ENCODE data around the gene SH3BGRL2.
A peak's percentile ranks its signal among the peaks of the same experiment; 100 is the strongest.

Gene SH3BGRL2

DNA sequence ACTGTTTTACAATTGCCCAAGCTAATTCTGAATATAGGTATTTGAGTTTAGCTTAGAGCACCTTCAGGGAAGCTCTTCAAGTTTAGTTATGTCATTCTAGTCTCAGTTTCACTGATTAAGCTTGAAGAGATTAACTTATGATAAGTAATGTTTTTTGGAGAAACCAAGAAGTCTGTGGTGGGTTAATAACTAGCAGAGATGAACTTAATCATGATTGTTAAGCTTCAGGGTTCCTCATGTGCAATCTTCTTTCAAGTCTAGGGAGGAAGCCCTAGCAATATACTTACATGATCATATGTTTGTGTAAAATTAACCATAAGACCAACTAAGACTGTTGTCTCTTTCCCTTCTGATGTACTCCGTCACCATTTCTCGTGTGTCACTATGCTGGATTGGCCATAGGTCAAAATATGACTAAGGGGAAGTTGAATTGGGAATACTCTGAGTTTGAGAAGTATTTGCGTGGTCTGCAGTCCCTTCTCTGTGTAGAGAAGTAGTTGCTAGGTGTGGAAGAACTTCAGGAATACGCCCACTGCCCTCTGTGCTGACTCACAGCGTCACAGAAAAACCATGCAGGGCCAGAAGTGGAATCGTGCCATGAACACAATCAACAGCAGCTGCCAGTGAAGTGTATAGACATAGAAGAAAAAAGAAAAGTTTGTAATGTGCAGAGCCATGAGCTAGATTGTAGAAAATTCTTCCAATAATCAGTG lies 88.3 kb downstream of the SH3BGRL2 start:
- TF ChIP-seq, protein P1, sequence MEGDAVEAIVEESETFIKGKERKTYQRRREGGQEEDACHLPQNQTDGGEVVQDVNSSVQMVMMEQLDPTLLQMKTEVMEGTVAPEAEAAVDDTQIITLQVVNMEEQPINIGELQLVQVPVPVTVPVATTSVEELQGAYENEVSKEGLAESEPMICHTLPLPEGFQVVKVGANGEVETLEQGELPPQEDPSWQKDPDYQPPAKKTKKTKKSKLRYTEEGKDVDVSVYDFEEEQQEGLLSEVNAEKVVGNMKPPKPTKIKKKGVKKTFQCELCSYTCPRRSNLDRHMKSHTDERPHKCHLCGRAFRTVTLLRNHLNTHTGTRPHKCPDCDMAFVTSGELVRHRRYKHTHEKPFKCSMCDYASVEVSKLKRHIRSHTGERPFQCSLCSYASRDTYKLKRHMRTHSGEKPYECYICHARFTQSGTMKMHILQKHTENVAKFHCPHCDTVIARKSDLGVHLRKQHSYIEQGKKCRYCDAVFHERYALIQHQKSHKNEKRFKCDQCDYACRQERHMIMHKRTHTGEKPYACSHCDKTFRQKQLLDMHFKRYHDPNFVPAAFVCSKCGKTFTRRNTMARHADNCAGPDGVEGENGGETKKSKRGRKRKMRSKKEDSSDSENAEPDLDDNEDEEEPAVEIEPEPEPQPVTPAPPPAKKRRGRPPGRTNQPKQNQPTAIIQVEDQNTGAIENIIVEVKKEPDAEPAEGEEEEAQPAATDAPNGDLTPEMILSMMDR (IDR thresholded peaks at IDR 0.05; ENCODE audit: low read depth, low read length) = no peak
- H3K4me3 ChIP-seq (ENCODE audit: low read depth, low read length) = no peak overlapping the region

DNA sequence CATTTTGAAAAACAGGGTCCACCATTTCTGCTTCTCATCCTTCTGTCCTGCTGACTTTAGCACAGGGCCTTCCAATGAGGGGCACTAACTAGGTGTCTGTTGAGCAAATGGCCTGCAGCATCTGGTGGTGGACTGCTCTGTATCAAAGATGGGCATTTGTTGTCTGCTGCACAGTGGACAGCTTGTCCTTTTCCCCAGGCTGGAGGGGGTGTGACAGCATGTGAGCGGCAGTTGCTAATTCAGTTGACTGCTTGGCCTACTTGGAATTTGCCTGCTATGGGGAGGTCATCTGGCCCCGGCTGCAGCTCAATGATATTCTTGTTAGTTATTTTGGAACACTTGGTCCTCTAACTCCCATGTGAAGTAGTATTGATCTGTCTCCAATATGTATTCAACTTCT lies 93.7 kb downstream of the SH3BGRL2 start:
- no peak overlapping the region for H3K4me3 ChIP-seq (ENCODE audit: low read depth, low read length)
- TF ChIP-seq, protein P1 (IDR thresholded peaks at IDR 0.05; ENCODE audit: low read depth, low read length) = no peak

DNA sequence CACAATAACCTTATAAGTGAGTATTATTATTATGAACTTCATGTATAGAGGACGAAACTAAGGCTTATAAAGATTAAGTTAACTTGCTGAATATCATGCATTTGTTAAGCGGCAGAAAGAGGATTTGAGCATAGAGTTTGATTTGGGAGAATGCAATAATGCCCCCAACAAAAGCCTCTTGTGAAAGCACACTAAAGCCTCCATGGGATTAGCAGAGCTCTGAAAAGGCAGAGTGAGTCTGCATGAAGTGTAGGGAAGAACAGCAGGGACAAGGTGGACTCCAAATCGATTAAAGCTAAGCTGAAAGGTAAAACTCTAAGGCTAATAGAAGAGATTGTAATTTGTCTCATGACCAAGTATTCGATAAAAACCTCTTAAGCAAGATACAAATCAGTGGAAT lies 100.3 kb downstream of the SH3BGRL2 start:
- TF ChIP-seq, protein P1 (IDR thresholded peaks at IDR 0.05; ENCODE audit: low read depth, low read length) = no peak

DNA sequence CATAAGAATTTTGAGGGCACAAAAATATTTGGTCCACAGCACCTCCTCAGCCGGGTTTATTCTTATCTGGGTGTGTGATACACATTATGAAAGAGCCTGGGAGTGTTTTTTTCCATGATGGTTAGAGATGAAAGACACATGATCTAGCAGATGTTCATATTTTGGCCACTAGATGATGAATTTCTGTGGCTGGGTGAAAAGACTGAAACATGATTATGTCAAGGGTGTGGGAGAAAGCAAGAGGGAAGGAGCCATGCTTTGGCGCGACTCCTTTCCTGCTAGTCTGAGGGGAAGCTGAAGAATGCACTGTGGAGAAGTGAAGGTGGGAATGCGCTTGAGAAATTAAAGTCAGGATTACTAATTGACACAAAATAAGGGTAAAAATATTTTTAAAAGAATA lies 102.3 kb downstream of the SH3BGRL2 start:
- no peak overlapping the region for H3K4me3 ChIP-seq (ENCODE audit: low read depth, low read length)
- TF ChIP-seq, protein P1 (IDR thresholded peaks at IDR 0.05; ENCODE audit: low read depth, low read length) = no peak

More for the DNA sequence above, 100.3 kb downstream of the SH3BGRL2 start:
- no peak overlapping the region for H3K4me3 ChIP-seq (ENCODE audit: low read depth, low read length)

DNA sequence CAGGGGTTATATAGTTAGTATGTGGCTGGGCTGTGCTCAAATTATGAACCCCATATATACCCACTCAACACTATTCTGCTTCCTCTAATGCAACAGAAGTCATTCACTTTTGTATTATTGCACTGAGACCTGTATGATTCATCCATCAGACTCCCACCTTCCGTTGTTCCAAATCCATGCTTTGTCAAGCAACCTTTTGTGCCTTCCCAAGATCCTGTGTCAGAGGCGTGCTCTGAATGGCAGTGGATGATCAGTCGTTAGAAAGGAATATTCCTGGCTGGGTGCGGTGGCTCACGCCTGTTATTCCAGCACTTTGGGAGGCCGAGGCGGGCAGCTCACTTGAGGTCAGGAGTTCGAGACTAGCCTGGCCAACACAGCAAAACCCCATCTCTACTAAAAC lies 103.2 kb downstream of the SH3BGRL2 start:
- H3K4me3 ChIP-seq (ENCODE audit: low read depth, low read length) = no peak overlapping the region
- TF ChIP-seq, protein P1 (IDR thresholded peaks at IDR 0.05; ENCODE audit: low read depth, low read length) = no peak

DNA sequence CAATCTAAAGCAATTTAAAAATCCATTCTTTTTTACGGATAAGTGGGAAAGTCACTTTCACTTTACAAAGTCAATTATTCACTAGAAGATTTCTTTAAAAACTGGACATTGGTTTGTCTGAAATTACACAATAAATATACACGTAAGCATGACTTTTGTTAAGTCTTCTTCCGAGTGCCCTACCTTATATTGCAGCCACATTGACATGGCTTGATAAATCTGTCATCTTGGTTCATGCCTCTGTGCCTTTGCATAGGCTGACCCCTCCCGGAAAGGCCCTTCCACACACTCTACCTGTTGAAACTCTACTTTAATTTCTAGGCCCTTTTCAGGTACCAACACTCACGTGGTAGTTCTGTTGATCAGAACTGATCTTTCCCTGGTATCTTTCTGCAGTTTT lies 104.1 kb downstream of the SH3BGRL2 start:
- TF ChIP-seq, protein P1 (IDR thresholded peaks at IDR 0.05; ENCODE audit: low read depth, low read length) = no peak
- H3K4me3 ChIP-seq (ENCODE audit: low read depth, low read length) = no peak overlapping the region

DNA sequence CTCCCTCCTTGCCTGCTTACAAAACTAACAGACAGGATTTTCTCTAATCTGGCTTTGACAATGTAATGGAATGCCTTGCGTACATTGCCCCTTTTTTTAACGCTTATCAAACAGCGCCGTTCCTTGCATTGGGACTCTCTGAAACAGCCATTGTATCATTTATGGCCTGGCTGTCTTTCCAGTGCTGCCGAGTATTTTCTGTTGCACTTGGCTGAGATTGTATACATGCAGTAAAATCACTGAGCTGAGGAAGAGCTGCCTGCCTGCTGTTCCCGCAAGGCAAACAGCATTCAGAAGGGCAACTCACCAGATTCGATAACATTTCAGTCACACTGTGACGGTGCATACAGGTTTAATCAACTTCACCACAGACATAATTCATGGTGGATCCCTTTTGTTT lies 106.0 kb downstream of the SH3BGRL2 start:
- TF ChIP-seq, protein P1 (IDR thresholded peaks at IDR 0.05; ENCODE audit: low read depth, low read length) = no peak
- H3K4me3 ChIP-seq (ENCODE audit: low read depth, low read length) = peak overlapping the region; percentile 28

Measured in WI38 (cell line).